D721Med (cell line): ENCODE measurements around the gene SCP2.

Source experiments
- DNase-seq: peaks from one replicate; pipeline ENCODE4 v3.0.0; 2011; ENCODE audit warnings: low spot score; ENCODE audit not compliant: insufficient read length
- FAIRE-seq: peaks from 2 replicates; lab custom pipeline; 2011; peaks lifted over from hg19 to GRCh38; lab: Jason Lieb, UNC
- TF ChIP-seq, protein P1 (sequence below): IDR thresholded peaks from 2 replicates; pipeline ENCODE4 v1.5.1; 2012; ENCODE audit warnings: mild to moderate bottlenecking, control low read depth; ENCODE audit not compliant: insufficient read depth; ENCODE audit errors: missing control alignments

Gene SCP2

DNA sequence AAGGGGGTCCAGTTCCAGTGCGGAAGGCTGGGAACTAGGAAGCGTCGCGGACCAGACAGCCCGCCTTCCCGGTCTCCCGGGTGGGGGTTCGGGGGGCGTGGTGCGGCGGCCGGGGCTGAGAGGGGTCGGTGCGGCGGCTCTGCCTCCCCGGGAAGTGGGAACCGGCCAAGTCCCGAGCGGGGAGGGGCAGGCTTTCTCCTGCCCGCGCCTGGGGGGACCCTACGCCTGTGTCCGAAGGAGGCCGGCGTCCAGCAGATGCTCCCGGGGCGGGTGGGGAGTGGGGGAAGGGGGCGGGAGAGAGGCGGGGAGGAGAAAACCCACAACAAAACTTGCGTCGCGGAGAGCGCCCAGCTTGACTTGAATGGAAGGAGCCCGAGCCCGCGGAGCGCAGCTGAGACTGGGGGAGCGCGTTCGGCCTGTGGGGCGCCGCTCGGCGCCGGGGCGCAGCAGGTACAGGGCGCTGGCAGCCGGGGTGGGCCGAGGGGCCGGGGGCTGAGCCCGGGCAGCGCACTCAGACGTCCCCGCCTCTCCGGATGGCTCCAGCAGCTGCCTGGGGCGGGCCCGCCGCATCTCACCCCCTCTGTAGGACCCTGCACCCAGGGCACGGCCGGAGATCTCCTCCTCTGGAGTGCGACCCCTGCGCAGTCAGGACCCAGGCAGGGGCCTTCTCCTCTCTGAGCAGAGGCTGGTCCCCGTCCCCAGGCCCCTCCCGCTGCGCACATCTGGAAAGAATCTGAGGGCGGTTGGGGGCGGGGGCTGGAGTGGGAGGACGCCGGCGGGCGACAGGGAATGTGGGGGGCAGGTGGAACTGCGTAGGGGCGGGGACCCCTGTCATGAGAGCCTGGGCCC lies 135.0 kb downstream of the SCP2 start, which contains the start of gene PODN:
PODN (plus strand) TSS at position 355 of the 849 bp plus-strand sequence. CDS start 7,643 bp downstream, outside the sequence.
- TF ChIP-seq, protein P1, sequence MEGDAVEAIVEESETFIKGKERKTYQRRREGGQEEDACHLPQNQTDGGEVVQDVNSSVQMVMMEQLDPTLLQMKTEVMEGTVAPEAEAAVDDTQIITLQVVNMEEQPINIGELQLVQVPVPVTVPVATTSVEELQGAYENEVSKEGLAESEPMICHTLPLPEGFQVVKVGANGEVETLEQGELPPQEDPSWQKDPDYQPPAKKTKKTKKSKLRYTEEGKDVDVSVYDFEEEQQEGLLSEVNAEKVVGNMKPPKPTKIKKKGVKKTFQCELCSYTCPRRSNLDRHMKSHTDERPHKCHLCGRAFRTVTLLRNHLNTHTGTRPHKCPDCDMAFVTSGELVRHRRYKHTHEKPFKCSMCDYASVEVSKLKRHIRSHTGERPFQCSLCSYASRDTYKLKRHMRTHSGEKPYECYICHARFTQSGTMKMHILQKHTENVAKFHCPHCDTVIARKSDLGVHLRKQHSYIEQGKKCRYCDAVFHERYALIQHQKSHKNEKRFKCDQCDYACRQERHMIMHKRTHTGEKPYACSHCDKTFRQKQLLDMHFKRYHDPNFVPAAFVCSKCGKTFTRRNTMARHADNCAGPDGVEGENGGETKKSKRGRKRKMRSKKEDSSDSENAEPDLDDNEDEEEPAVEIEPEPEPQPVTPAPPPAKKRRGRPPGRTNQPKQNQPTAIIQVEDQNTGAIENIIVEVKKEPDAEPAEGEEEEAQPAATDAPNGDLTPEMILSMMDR = no peak
- no peak for FAIRE-seq
- DNase-seq = no peak

DNA sequence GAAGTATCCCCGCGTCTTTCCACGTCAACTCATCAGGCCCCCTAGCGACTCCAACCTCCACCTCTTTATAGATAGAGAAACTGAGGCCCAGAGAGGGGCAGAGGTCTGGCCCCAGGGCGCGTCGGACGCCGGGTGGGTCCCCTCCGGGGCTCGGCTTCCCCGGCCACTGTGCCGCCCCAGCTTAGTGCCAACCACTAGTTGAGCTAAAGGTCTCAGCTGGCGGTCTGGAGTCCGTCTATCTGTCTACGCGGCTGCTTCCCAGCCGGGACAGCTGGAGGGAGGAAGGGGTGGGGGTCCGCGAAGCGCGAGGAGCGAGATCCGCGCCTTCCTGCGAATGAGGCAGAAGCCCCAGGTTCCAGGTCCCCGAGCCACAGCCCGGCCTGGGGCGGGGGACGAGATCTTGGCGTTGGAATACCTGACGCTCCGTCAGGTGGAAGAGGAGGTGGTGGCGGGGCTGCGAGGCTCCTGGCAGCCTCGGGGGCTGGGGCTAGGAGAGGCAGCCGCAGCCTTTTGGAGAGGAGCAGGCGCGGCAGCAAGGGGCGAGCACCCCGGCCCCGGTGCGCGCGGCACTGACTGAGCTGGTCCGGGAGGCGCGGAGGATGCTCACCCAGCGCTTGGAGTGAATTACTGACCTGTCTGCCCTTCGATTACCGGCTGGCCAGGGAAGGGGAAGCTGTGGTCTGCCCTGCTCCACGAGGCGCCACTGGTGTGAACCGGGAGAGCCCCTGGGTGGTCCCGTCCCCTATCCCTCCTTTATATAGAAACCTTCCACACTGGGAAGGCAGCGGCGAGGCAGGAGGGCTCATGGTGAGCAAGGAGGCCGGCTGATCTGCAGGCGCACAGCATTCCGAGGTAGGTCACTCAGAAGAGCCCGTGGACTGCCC lies 135.9 kb downstream of the SCP2 start:
- FAIRE-seq (no peak), DNase-seq (no peak)
- TF ChIP-seq, protein P1 = no peak

- no peak for FAIRE-seq
These were observed 136.9 kb downstream of the SCP2 start for GRCh38 chr1:53063744-53064515.

GRCh38 chr1:53065391-53065790 lies 138.3 kb downstream of the SCP2 start:
- TF ChIP-seq, protein P1 = no peak
- DNase-seq (no peak), FAIRE-seq (no peak)

More at GRCh38 chr1:53063744-53064515, 136.9 kb downstream of the SCP2 start:
- TF ChIP-seq, protein P1 = no peak
- no peak for DNase-seq

GRCh38 chr1:53066488-53066887 lies 139.4 kb downstream of the SCP2 start:
- TF ChIP-seq, protein P1 = no peak
- no peak for FAIRE-seq
- DNase-seq = no peak

DNA sequence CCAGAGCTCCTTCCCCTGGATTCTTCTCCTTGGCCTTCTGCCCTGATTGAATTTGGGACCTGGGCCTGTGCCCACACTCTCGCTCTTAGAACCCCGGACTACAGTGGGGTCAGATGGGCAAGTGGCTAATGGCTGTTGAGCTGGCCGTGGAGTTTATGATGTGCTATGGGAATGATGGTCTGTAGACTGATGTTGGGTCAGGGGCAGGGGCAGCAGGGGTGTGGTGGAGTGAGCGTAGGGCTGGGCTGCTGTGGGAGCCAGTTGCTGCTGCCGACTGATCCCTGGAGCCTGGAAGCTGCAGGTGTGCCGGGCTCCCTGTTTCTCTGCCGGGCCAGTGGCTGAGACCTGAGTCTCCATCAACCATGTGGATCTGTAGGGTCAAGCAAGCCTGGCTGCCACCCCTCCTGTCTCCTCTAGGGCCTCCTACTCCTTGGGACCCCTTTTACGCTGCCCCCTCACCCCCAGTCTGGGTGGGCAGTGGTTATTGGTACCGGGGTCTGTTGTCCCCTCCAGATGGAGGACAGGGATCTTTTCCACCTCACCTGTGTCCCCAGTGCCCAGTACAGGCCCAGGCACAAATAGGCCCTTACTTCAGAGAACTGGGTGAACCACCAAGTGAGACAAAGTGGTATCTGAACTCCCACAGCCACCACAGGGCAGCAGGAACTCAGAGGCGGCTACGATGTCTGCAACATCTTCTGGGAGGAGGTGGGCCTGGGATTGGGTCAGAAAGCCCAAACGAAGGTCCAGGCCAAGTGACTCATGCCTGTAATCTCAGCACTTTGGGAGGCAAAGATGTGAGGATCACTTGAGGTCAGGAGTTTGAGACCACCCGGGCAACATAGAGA lies 140.0 kb downstream of the SCP2 start:
- TF ChIP-seq, protein P1 = no peak
- DNase-seq (no peak), FAIRE-seq (no peak)
